HG03558 (cell line): ENCODE measurements around the gene ALDH8A1.
"Not testable (repeated sequence)": the region's sequence is repeated elsewhere in the genome, so short reads cannot be mapped to it uniquely, and the experiment has no call there.

Experiments
- ATAC-seq: cut with Tn5 transposase; IDR thresholded peaks from one replicate; pipeline ENCODE4 v1.9.1; 2021; ENCODE audit warnings: moderate number of reproducible peaks; ENCODE audit not compliant: unreplicated experiment; ENCODE audit errors: extremely low read depth

ALDH8A1 gene

DNA sequence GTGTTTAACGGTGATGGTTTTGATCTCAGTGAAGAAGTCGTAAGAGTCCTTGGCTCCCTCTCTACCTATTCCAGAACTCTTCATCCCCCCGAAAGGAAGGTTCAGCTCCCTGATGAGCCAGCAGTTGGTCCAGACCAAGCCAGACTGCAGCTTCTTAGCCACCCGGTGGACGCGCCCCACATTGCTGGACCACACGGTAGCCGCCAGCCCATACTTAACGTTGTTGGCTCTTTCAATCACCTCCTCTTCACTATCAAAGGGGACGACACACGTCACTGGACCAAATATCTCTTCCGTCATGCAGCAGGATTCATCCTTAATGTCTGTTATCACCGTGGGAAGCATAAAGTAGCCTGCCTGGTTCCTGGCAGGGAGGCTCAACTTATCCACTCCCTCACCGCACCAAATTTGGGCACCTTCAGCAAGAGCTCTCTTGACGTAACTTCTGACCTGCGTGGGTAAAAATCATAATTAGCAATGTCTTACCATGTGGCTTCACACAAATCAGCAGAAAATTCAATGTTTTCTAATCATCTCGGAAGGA, 31.4 kb downstream of the ALDH8A1 start:
- ATAC-seq: no peak

DNA sequence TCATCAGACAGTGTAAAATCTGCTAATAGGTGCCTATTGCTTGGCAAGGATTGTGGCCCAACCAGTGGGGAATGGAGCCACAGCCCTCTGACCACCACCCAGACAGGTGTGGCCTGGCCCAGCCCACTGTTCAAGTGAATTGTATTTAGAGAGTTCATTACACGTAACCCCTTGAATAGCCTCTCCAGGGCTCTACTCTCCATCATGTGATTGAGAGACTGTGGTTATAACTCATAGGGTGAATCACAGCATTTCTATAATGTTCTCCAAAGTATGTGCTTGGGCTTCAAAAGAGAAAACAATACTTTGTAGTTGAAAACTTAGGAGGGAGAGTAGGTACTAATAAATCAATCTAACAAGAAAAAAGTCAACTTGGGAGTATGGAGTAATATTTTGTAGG, 38.4 kb downstream of the ALDH8A1 start:
- ATAC-seq: no peak

DNA sequence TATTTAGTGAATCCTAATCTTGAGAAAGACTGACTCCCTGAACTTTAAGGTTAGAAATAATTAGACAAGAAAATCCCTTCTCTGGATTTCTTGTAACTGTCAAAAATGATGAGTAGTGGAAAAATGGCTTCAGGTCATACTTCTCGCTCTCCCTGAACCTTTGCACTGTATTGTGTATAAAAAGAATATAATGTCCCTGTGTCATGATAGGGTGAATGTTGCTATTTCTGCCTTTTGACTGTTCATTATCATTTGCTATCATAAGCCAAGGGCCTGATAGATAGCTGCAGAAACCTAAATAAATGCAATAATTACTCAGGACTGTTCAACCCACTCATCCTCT, 39.3 kb downstream of the ALDH8A1 start:
- no peak for ATAC-seq

DNA sequence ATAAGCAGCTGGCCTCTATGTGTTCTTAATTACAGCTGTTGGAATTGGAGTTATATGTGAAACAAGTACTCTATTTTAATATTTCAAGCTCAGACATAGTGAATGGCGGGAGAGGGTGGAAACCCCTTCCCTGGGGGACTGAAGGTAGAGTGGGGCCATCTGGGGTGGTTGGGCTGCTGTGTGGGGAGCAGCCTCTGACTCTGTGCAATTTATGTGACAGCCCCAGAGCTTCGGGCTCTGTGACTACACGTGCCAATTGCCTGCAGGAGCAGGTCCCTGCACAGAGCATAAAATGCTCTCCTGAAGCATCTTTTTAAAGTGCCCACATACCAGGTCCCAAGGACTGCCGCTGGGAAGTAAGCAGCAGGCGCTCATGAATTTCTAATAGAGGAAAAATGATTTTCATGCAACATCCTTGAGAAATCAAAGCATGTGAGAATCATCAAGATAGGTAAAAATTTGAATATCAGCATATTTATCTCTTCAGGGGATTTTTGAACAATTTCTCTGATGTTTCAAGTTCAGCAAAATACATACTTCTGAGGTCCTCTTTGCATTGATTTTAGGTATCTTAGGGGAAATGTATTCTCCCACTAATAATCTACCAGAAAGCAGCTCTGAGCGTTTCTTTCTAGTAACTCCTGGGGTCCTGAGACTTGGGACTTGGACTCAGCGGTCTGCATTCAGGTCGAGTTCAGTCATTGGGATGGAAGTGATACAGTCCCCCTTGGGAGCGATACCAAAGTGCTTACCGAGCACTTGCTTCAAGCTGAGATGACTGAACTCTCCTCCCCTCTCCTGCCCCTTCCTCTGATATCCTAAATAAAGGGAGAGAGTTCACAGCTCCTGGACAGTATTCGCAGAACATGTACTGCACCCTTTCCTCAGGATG, 40.0 kb downstream of the ALDH8A1 start:
- ATAC-seq: no peak

DNA sequence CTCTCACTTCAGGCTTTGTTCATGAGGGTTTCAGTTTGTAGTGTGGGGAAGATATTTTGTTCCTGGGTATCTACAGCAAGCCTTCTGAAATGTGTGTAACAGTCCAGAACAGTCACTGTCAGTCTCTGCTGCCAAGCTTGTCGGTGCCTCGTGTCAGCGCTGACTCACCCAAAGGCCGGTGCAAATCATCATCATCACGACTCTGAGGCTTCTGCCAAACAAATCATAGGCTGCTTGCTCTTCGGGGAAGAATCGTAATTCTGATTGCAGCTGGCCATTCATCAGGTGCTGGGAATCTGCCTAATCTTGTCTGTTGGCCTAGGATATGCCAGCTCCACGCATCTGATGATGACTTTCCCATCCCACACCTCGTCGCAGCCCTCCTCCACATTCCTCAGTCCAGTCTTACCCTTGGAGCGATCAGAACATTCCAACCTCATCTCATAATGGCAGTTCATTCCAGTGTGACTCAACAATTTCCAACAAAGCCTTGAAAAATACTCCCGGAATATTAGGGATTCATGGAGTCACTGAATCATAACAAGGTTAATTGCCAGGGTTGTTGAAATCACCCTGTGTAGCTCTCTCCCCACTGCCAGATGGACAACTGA, 40.9 kb downstream of the ALDH8A1 start:
- no peak for ATAC-seq

DNA sequence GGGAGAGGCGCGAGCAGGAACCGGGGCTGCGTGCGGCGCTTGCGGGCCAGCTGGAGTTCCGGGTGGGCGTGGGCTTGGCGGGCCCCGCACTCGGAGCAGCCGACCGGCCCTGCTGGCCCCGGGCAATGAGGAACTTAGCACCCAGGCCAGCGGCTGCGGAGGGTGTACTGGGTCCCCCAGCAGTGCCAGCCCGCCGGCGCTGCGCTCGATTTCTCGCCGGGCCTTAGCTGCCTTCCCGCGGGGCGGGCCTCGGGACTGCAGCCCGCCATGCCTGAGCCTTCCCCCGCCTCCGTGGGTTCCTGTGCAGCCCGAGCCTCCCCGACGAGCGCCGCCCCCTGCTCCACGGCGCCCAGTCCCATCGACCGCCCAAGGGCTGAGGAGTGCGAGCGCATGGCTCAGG, 45.2 kb downstream of the ALDH8A1 start:
- ATAC-seq: not testable (repeated sequence)

DNA sequence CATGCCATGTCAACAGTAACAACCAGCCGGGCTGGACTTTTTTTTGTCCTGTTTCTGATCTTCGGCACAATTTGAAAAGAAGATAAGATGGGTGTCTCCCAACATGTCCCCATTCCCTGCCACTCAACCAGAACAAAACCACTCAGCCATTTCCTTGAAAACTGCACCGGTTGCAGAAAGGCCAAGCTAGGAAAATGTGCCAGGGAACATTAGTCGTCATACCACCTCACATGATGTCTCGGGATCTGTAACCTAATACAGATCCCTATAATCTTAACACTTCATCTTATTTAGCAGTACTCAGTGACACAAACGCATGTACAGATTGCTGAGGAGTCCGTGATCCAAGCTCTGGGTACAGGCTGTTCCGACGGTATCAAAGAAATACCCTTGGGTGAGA, 46.5 kb downstream of the ALDH8A1 start:
- no peak for ATAC-seq

DNA sequence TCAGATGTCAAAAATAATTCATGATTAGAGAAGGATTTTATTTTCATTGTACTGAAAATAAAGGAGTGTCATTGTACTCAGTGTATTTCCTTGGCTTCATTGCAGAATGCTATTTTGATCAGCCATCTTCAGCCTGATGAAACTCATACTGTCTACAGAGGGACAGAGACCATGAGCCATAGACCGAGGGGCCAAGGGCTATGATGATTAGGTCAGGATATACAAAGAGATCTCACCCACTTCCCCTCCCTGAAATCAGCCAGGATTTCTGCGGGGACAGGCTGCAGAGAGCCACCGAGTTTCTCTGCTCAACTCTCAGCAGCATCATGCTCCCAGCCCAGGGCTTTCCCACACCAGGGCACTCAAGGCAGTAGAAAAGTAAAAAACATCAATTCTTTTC, 47.0 kb downstream of the ALDH8A1 start:
- ATAC-seq: no peak

DNA sequence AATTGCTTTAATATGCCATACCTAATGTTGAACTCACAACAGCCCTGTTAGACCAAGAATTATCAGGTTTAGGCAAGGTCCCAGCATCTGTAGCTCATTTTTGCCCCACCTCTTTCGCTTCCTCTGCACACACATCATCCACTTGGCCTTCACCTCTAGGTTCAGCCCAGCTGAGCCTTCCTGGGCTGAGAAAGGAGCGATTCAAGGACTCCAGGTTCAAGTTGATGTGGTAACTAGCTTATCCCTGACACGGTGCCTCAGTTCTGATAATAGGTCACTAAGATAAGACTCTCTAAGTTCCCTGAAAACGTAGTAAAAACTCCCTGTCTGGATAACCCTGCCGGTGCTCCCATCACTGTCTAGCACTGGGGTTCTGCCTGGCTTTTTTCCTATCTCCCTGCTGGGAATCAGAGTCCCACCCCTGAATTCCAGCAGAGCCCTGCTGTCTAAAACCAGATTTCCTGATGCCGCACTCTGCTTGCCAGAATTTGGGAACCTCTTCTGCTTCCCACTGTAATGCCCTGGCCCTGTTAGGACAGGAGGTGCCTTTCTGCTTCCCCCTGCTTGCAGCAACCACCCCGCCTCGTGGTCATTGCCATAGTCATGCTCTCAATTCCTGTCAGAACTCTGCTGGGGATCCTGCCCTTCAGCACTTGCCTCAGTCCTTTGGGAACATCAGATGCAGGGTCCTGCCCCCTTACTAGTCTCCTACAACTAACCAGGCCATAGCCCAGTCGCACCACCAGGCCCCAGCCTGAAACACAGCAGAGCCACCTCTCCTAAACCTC, 47.6 kb downstream of the ALDH8A1 start:
- ATAC-seq: no peak

DNA sequence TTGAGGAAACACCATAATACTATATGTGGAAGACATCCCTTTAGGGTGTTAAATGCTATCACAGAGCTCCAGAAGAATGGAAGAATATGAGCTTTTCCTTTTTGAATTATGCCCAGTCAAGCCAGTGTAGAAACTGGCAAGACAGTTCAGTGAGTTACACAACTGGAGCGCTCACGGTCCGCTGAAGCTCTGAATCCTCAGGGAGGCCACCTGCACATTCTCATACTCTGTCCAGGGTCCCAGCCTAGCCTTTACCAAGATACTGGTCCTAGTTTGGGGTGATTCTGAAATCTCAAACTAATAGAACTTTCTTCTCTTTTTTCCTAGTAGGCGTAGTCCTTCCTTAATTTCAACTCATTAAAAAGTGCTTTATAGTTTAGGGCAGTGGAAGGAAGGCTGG, 51.3 kb downstream of the ALDH8A1 start:
- ATAC-seq: no peak

DNA sequence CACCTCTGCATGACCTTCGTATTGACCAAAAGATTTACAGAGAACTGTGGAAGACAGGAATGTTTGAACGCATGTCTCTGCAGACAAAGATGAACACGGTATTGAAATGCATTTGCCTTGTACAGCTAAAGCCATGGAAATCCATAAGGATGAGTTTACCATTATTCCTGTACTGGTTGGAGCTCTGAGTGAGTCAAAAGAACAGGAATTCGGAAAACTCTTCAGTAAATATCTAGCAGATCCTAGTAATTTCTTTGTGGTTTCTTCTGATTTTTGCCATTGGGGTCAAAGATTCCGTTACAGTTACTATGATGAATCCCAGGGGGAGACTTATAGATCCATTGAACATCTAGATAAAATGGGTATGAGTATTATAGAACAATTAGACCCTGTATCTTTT, 51.7 kb downstream of the ALDH8A1 start:
- ATAC-seq: not testable (repeated sequence)

DNA sequence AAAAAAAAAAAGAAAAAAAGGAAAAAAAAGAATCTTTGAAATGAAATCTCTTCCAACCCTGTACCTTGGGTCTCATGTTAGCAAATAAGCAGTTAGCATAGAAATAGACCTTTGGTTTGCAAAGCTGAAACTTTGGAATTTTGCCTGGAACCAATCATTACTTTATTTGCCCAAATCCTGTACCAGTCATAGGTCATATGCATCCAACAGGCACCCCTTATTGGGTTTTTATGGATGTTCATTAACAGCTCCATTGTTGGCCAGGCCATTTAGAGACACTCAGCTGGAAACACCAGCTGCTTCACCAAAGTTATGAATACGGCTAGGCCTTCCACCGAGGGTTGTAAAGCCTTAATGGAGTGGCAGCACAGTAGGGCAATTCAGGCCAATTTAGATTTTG, 53.0 kb downstream of the ALDH8A1 start:
- ATAC-seq: no peak

DNA sequence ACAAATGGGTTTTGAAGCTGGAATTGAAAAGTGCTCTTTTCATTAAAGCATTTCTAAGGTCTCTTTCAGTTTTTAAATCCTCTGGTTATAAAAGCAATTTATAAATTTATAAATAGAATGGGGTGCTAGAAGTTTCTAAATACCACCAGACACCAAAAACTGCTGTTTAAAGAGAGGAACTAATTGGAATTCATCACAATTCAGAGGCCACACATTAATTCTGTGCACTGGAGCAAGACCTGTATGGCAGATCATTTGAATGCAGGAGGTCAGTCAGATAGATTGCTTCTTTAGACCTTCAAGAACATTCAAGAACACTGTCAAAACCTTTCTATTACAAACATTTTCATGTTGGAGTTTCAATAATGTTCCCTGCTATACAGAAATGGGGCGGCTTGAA, 55.1 kb downstream of the ALDH8A1 start:
- no peak for ATAC-seq

DNA sequence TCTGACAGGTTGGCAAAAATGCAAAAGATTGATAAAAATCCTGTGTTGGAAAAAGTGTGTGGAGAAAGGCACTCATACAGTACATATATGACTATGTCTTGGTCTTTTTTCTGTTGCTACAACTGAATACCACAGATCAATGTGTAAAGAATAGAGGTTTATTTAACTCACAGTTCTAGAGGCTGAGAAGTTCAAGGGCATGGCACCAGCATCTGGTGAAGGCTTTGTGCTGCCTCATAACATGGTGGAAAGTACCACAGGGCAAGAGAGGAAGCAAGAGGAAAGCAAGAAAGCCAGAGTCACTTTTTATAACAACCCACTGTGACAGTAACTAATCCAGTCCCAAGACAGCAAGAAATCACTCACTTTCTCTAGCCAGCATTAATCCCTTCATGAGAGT, 57.5 kb downstream of the ALDH8A1 start:
- no peak for ATAC-seq

DNA sequence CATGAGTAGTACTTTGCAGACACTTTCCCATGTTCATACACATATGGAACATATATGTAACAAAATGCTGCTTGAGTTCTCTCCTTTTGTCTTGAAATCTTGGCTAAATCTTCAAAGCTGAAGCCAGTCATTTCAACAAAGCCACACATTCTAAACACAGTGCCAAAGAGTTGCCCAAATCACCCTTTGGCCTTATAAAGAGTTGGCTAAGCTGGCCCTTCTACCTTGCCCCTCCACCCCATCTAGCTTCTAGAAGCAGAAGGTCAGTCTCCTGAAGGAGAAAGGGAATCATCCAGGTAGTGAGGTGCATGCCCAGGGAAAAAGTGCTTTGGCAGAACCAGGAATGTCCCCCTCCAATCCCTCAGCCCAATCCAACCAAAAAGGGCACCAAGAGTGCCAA, 58.3 kb downstream of the ALDH8A1 start:
- ATAC-seq: no peak

DNA sequence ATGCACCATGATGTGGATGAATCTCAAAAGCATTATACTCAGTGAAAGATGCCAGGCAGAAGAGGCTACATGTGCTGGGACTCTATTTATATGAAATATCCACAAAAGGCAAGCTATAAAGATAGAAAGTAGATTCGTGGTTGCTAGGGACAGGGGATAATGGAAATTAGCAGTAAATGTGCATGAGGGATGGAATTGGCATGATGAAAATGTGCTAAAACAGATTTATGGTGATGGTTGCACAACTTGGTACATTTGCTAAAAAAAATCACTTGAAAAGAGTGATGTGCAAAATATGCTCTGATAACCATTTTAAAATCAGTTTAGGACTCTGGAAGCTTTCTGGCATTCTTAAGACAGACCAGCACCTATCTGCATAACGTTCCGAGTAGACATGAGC, 61.6 kb downstream of the ALDH8A1 start:
- ATAC-seq: no peak

DNA sequence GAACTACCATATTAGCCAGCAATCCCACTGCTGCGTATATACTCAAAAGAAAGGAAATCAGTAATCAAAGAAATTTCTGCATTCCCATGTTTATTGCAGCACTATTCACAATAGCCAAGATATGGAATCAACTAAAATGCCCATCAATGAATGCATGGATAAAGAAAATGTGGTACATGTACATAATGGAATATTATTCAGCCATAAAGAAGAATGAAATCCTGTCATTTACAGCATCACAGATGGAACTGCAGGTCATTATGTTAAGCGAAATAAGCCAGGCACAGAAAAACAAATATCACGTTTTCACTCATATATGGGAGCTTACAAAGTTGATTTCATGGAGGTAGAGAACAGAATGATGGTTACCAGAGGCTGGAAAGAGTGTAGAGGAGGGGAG, 65.1 kb downstream of the ALDH8A1 start:
- ATAC-seq: no peak

DNA sequence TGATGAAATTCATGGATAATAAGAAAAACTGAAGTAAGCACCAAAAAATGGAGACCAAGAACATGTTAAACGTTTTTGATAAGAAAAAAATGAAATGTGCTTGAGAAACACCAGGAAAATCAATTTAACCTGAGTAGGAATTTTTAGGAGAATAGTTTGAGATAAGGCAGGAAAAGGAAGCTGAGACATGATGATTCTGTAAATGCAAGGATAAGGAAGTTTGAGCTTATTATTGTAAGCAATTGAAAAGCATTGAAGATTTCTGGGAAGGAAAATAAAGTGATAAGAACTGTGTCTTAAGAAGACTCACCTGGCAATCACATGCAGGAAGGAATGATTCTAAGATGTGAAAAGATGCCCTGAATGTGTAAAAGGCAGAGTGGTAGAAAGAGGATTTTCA, 66.6 kb downstream of the ALDH8A1 start:
- ATAC-seq: no peak

DNA sequence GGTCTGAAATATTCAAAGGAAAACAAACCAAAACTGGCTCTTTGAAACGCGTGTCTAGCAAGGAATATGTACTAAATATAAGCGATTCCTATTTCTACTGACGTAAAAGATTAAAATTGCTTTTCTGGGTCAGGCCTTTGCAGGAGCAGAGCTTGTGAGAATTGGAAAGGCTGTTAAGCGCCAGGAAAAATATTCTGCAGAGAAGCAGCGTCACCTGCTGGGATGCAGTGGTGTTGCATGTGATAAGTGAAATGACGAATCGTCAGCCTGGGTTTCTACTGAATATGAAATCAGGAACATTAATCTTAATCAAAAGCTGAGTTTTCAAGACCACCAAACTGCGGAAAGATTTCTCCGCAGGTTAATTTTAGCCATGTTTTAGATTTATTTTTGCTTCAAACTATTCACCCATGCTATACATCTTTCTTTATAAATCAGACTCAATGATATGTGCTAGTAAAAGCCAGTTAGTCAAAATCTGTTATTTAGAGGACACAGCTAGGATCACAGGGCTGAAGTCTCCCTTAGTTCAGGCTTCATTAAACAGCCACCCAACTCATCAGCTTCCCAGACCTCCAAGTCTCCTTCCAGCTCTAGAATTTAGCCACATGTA, 67.4 kb downstream of the ALDH8A1 start:
- no peak for ATAC-seq

DNA sequence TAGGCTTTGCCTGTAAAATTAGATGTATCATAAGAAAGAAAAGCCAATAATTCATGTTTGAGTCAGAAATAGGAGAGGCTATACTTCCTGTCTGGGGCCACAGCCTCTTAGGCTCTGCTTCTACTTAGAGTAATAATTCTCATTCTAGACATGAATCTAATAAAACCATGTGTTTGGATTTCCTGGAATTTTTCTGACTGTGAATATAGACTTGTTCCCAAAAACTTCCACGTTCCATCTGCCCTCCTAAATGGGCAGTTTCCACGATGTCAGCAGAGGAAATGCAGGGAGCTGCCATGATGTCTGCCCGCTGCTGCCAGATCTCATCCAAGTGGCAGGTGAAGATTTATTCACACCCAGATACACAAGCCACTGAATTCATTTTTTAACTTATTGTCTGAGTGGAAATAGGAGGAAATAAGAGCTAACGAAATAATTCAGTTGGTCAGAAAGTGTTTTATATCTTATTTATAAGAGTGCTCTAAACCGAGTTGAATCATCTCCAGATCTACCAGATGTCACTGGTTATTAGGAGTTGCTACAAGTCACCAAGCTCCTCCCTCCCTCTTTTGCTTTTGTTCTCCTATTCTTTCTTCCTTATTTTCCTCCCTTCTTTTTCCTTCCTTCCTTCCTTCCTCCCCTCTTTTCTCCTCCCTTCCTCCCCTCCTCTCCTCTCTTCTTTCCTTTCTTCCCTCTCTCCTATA, 69.3 kb downstream of the ALDH8A1 start:
- ATAC-seq: no peak
